Cardiac fibroblast (primary cell): ENCODE measurements around the gene CCRL2.
A peak's percentile ranks its signal among the peaks of the same experiment; 100 is the strongest.

Source experiments
- DNase-seq, 2 donors: peaks; one replicate each; pipeline versions ENCODE4 v3.0.0 to v3.0.0-alpha.2; 2010; ENCODE audit warnings: low read depth in 2 of 2
- H3K4me3 ChIP-seq, 2 donors: replicated peaks in 1 of 2; 1 replicate in 1 of 2; 2 replicates in 1 of 2; pipeline ENCODE4 v1.5.1; 2011; ENCODE audit warnings: low read depth in 2 of 2, low read length in 2 of 2, mild to moderate bottlenecking in 2 of 2, moderate library complexity in 1 of 2
- CTCF ChIP-seq: IDR thresholded peaks from one replicate; pipeline ENCODE4 v1.5.1; 2011; ENCODE audit warnings: low read depth, mild to moderate bottlenecking, low read length, inconsistent platforms

CCRL2 gene

GRCh38 chr3:46371519-46372340, 35.3 kb upstream of the CCRL2 start:
- H3K4me3 ChIP-seq, result no peak overlapping the region
- TF ChIP-seq CTCF, result no peak
- DNase-seq, result no peak

- no peak overlapping the region for H3K4me3 ChIP-seq
- peak; percentile 31 to 56 for DNase-seq
- peak; percentile 74 for TF ChIP-seq CTCF
Observed at GRCh38 chr3:46372492-46373359, 34.3 kb upstream of the CCRL2 start.

GRCh38 chr3:46374755-46375154, 32.3 kb upstream of the CCRL2 start:
- TF ChIP-seq CTCF, result no peak
- no peak overlapping the region for H3K4me3 ChIP-seq

GRCh38 chr3:46375218-46375617, 31.8 kb upstream of the CCRL2 start:
- DNase-seq, result no peak
- no peak for TF ChIP-seq CTCF
- H3K4me3 ChIP-seq, result no peak overlapping the region

More at GRCh38 chr3:46374755-46375154, 32.3 kb upstream of the CCRL2 start:
- DNase-seq, result no peak

GRCh38 chr3:46375814-46376213, 31.2 kb upstream of the CCRL2 start:
- TF ChIP-seq CTCF, result no peak
- H3K4me3 ChIP-seq, result no peak overlapping the region
- DNase-seq, result no peak

- H3K4me3 ChIP-seq, result no peak overlapping the region
- peak; percentile 80 for TF ChIP-seq CTCF
- peak; percentile 57 to 74 for DNase-seq
Observed at GRCh38 chr3:46378426-46378942, 28.6 kb upstream of the CCRL2 start.
